ENCODE measurements around the gene CD74. TPM values are rescaled to one million over a fixed set of nuclear protein-coding genes. Genes with fewer than 3 reads are reported as not detected.

Gene CD74
- total RNA-seq, 4 donors from 2014 or later = 123 to 291 (median 160) TPM

- no peak overlapping the region for H3K4me3 ChIP-seq
- TF ChIP-seq CTCF (IDR thresholded peaks at IDR 0.05 in 4 of 5, conservative IDR thresholded peaks at IDR 0.05 in 1 of 5) (no peak), POLR2A (IDR thresholded peaks at IDR 0.05) (no peak)
- no peaks in the 10 kb centered on the region for H3K27me3 ChIP-seq
- H3K36me3 ChIP-seq = no peaks in the 10 kb centered on the region
- intact Hi-C loops (cut with DNase I; ENCODE audit: low total_unique reads) = loop anchor here (5.0 to 10.0 kb wide), 2 partner anchors 95 to 218 kb away; no protein-coding TSS in a partner anchor
- no peak for DNase-seq
- in situ Hi-C loops (cut with MboI; ENCODE audit: low sequenced_read_pairs in 4 of 4) = no loop called here
- ATAC-seq = no peak
- H3K27ac ChIP-seq = no peak overlapping the region
- H3K9me3 ChIP-seq = no peaks in the 10 kb centered on the region
- H3K4me1 ChIP-seq = peaks cover 5 to 11% of the 10 kb centered on the region in 2 donors
These were observed 60.3 kb downstream of the CD74 start for GRCh38 chr5:150352244-150353031.

Other genes starting within 250 kb of the CD74 start
- gene CDX1, start 246.1 kb downstream of the CD74 start, total RNA-seq = 1 to 10 TPM in 1 of 4 donors, not detected in 3; 1.5 TPM
- under 1 TPM in 1 of 4 donors, not detected in 3; 0.07 TPM for gene SLC6A7, start 222.8 kb downstream of the CD74 start, total RNA-seq
- 10 to 100 TPM; 32.0 to 78.1 (median 48.6) TPM for gene CAMK2A, start 123.1 kb downstream of the CD74 start, total RNA-seq
- not detected for gene ARSI, start 110.0 kb downstream of the CD74 start, total RNA-seq
- gene TCOF1, start 55.2 kb downstream of the CD74 start, total RNA-seq = 10 to 100 TPM; 22.1 to 31.7 (median 27.1) TPM
- 1,000 to 10,000 TPM; 1,865 to 2,215 (median 2,024) TPM for gene RPS14, start 36.8 kb upstream of the CD74 start, total RNA-seq
- gene NDST1, start 95.2 kb upstream of the CD74 start, total RNA-seq = 10 to 100 TPM; 36.1 to 70.5 (median 50.5) TPM
- gene SYNPO, start 227.8 kb upstream of the CD74 start, total RNA-seq = 100 to 1,000 TPM; 419 to 569 (median 539) TPM
- 10 to 100 TPM in 3 of 4 donors, 1 to 10 TPM in 1; 4.8 to 12.6 (median 11.3) TPM for gene MYOZ3, start 248.3 kb upstream of the CD74 start, total RNA-seq

All from gastrocnemius medialis (tissue), 4 donors.